PC-3 (cell line): ENCODE measurements around the gene PHPT1. TPM values are rescaled to one million over a fixed set of nuclear protein-coding genes. Genes with fewer than 3 reads are reported as not detected.
A peak's percentile ranks its signal among the peaks of the same experiment; 100 is the strongest.

Source experiments
- ATAC-seq: fragments of 200-7000 bp; cut with Tn5 transposase; 2 replicates; pipeline ENCODE4 v1.9.1; 2020; ENCODE audit warnings: mild to moderate bottlenecking, moderate library complexity
- BruUV-seq: library from RNA; stranded (reverse); fragments of 400-500 nt; replicated peaks from 2 replicates; lab custom pipeline; 2021; lab: Mats Ljungman, UMichigan
- CTCF ChIA-PET: fragments of 300-600 bp; sonication (Branson Sonifier 250); formaldehyde crosslinking; loops from one replicate; lab custom pipeline; 2022; ENCODE audit warnings: antibody characterized with exemption; lab: Charles Lee
- POLR2A ChIA-PET: fragments of 300-600 bp; sonication (Branson Sonifier 250); formaldehyde crosslinking; loops from one replicate; lab custom pipeline; 2022; ENCODE audit warnings: antibody characterized with exemption; ENCODE audit not compliant: unreplicated experiment; lab: Charles Lee
- DNase-seq: peaks from one replicate; pipeline ENCODE4 v3.0.0-alpha.2; 2015
- H2AFZ ChIP-seq: fragments of 300-600 bp; sonication (generic); 2 replicates; pipeline ENCODE4 v1.6.0; 2016; ENCODE audit warnings: antibody characterized with exemption, low read length
- H3F3A ChIP-seq: fragments of 300-600 bp; sonication (generic); one replicate; pipeline ENCODE4 v1.6.0; 2017; ENCODE audit warnings: antibody characterized with exemption, low read length, control low read depth, mild to moderate bottlenecking; ENCODE audit not compliant: unreplicated experiment
- H3K27ac ChIP-seq: fragments of 300-600 bp; sonication (generic); 2 replicates; pipeline ENCODE4 v1.5.1; 2016; ENCODE audit warnings: mild to moderate bottlenecking, low read length
- H3K27me3 ChIP-seq: fragments of 300-600 bp; sonication (generic); 2 replicates; pipeline ENCODE4 v1.6.1; 2016; ENCODE audit warnings: low read length, mixed read lengths
- H3K36me3 ChIP-seq: fragments of 300-600 bp; sonication (generic); 2 replicates; pipeline ENCODE4 v1.6.1; 2016; ENCODE audit warnings: low read depth, mixed run types, low read length, mixed read lengths
- H3K4me1 ChIP-seq: fragments of 300-600 bp; sonication (generic); 2 replicates; pipeline ENCODE4 v1.5.1; 2016; ENCODE audit warnings: low read length; ENCODE audit not compliant: insufficient read depth
- H3K4me2 ChIP-seq: fragments of 300-600 bp; sonication (generic); 2 replicates; pipeline ENCODE4 v1.6.0; 2016; ENCODE audit warnings: low read length
- H3K4me3 ChIP-seq: fragments of 300-600 bp; sonication (generic); 2 replicates; pipeline ENCODE4 v1.5.1; 2016; ENCODE audit warnings: mild to moderate bottlenecking, low read length, mixed read lengths
- H3K79me2 ChIP-seq: fragments of 300-600 bp; sonication (generic); 2 replicates; pipeline ENCODE4 v1.6.1; 2017; ENCODE audit warnings: low read length, mixed read lengths
- H3K9ac ChIP-seq: fragments of 300-600 bp; sonication (generic); 2 replicates; pipeline ENCODE4 v1.6.0; 2016; ENCODE audit warnings: mild to moderate bottlenecking, low read length
- H3K9me2 ChIP-seq: fragments of 300-600 bp; sonication (generic); replicated peaks from 2 replicates; pipeline ENCODE4 v1.6.1; 2016; ENCODE audit warnings: mixed run types, low read length, mixed read lengths
- H3K9me3 ChIP-seq: fragments of 300-600 bp; sonication (generic); 2 replicates; pipeline ENCODE4 v1.6.1; 2016; ENCODE audit warnings: low read length, mixed read lengths
- H4K20me1 ChIP-seq: fragments of 300-600 bp; sonication (generic); 2 replicates; pipeline ENCODE4 v1.6.1; 2016; ENCODE audit warnings: low read length, mixed read lengths
- CTCF ChIP-seq: fragments of 300-600 bp; sonication (generic); conservative IDR thresholded peaks from 2 replicates; pipeline ENCODE4 v1.5.1; 2017; ENCODE audit warnings: antibody characterized with exemption, low read depth, mild to moderate bottlenecking, low read length
- EZH2 ChIP-seq: fragments of 300-600 bp; sonication (generic); IDR thresholded peaks from one replicate; pipeline ENCODE4 v1.6.1; 2017; ENCODE audit warnings: antibody characterized with exemption, mild to moderate bottlenecking, low read length; ENCODE audit not compliant: unreplicated experiment
- intact Hi-C: fragments of 100-400 bp; cut with micrococcal nuclease; formaldehyde crosslinking; loops from 2 replicates; pipeline ENCODE4 v1.9.0; 2023
- microRNA-seq: library from miRNA; unstranded; fragments of <30 nt; microRNA quantifications from one replicate; pipeline ENCODE4 v1.1.0, GENCODE V29; 2020; ENCODE audit not compliant: unreplicated experiment
- total RNA-seq: library from RNA; depleted of rRNA; stranded (reverse); fragments of >200 nt; gene quantifications from 2 replicates; pipeline ENCODE4 v1.2.3, GENCODE V29; 2014; rRNA removed

Gene PHPT1
- total RNA-seq, 1 experiment from 2014 or later, result 111 TPM

GRCh38 chr9:136900556-136900955 is 51.3 kb downstream of the PHPT1 start:
- H3K27ac ChIP-seq, result peak overlapping the region; percentile 99
- DNase-seq (no peak), ATAC-seq (no peak)
- peaks cover 15% of the 10 kb centered on the region for H3K79me2 ChIP-seq
- peaks cover 4% of the 10 kb centered on the region for H3F3A ChIP-seq
- peaks cover 5% of the 10 kb centered on the region; the same call in 1 of the 2 replicates for H3K36me3 ChIP-seq
- H2AFZ ChIP-seq, result no peak overlapping the region
- intact Hi-C loops, result loop anchor here (2.0 to 5.0 kb wide), 2 partner anchors 14 to 127 kb away; partner anchors contain the start of genes ABCA2 and TRAF2
- H3K4me3 ChIP-seq, result no peak overlapping the region
- POLR2A ChIA-PET, result no interaction called here
- H3K27me3 ChIP-seq, result no peaks in the 10 kb centered on the region
- H3K9me3 ChIP-seq, result no peaks in the 10 kb centered on the region
- TF ChIP-seq CTCF, result no peak
- no peak for TF ChIP-seq EZH2
- peak overlapping the region; percentile 56; the same call in 1 of the 2 replicates for H3K4me2 ChIP-seq
- H4K20me1 ChIP-seq, result no peaks in the 10 kb centered on the region
- H3K4me1 ChIP-seq, result peaks cover 31% of the 10 kb centered on the region
- no TSS peak for BruUV-seq
- 0 out of 2 replicates have a peak overlapping the region, but pooled peaks have one; percentile 88 for H3K9ac ChIP-seq
- CTCF ChIA-PET, result no interaction called here
- H3K9me2 ChIP-seq, result no peaks in the 10 kb centered on the region

Small RNA genes within 50 kb of the gene (microRNA-seq; reads per million reads assigned to microRNA genes)
- gene MIR4292, result not detected
- 1.0 reads per million for gene MIR4479

Other genes starting within 250 kb of the PHPT1 start
- 23.1 and 29.5 TPM in 2 replicates for gene EGFL7, start 186.5 kb upstream of the PHPT1 start, total RNA-seq
- 103 and 106 TPM in 2 replicates for gene AGPAT2, start 162.0 kb upstream of the PHPT1 start, total RNA-seq
- 19.5 and 26.3 TPM in 2 replicates for gene DIPK1B, start 136.8 kb upstream of the PHPT1 start, total RNA-seq
- not detected in 2 replicates for gene LCN10, start 106.5 kb upstream of the PHPT1 start, total RNA-seq
- not detected in 2 replicates for gene LCN6, start 100.9 kb upstream of the PHPT1 start, total RNA-seq
- not detected in 2 replicates for gene LCN8, start 91.2 kb upstream of the PHPT1 start, total RNA-seq
- gene LCN15, start 84.9 kb upstream of the PHPT1 start, total RNA-seq, result not detected in 2 replicates
- 94.6 and 101 TPM in 2 replicates for gene TMEM141, start 58.1 kb upstream of the PHPT1 start, total RNA-seq
- 0.87 and 1.2 TPM in 2 replicates for gene CCDC183, start 53.1 kb upstream of the PHPT1 start, total RNA-seq
- 84.3 and 113 TPM in 2 replicates for gene RABL6, start 41.5 kb upstream of the PHPT1 start, total RNA-seq
- gene AJM1, start 6.9 kb upstream of the PHPT1 start, total RNA-seq, result 1.4 and 2.6 TPM in 2 replicates
- gene MAMDC4, start 2.9 kb downstream of the PHPT1 start, total RNA-seq, result 3.0 and 5.3 TPM in 2 replicates
- 544 and 562 TPM in 2 replicates for gene EDF1, start 16.9 kb downstream of the PHPT1 start, total RNA-seq
- gene TRAF2, start 37.1 kb downstream of the PHPT1 start, total RNA-seq, result 11.5 and 25.4 TPM in 2 replicates
- 138 and 159 TPM in 2 replicates for gene FBXW5, start 95.3 kb downstream of the PHPT1 start, total RNA-seq
- gene C8G, start 95.8 kb downstream of the PHPT1 start, total RNA-seq, result 0.77 TPM in 1 of 2 replicates, not detected in the other
- 0.55 TPM in 1 of 2 replicates, not detected in the other for gene LCN12, start 102.9 kb downstream of the PHPT1 start, total RNA-seq
- gene PTGDS, start 128.1 kb downstream of the PHPT1 start, total RNA-seq, result not detected in 2 replicates
- not detected in 2 replicates for gene LCNL1, start 133.6 kb downstream of the PHPT1 start, total RNA-seq
- gene PAXX, start 143.0 kb downstream of the PHPT1 start, total RNA-seq, result 113 and 137 TPM in 2 replicates
- 1.4 and 4.3 TPM in 2 replicates for gene CLIC3, start 147.2 kb downstream of the PHPT1 start, total RNA-seq
- 25.9 and 31.5 TPM in 2 replicates for gene ABCA2, start 178.8 kb downstream of the PHPT1 start, total RNA-seq
- gene FUT7, start 182.7 kb downstream of the PHPT1 start, total RNA-seq, result not detected in 2 replicates
- 25.4 and 33.3 TPM in 2 replicates for gene NPDC1, start 196.8 kb downstream of the PHPT1 start, total RNA-seq
- gene ENTPD2, start 204.7 kb downstream of the PHPT1 start, total RNA-seq, result 0.92 and 1.3 TPM in 2 replicates
- gene SAPCD2, start 221.1 kb downstream of the PHPT1 start, total RNA-seq, result 98.4 and 134 TPM in 2 replicates
- 5.0 and 6.4 TPM in 2 replicates for gene UAP1L1, start 228.1 kb downstream of the PHPT1 start, total RNA-seq
- 65.5 and 71.6 TPM in 2 replicates for gene MAN1B1, start 237.6 kb downstream of the PHPT1 start, total RNA-seq